H54 (cell line): ENCODE data around the gene PARVA.
A peak's percentile ranks its signal among the peaks of the same experiment; 100 is the strongest.

Source experiments
- DNase-seq: peaks from one replicate; pipeline ENCODE4 v3.0.0; 2011; ENCODE audit warnings: low spot score, mixed read lengths; ENCODE audit not compliant: insufficient read length
- FAIRE-seq: peaks from 3 replicates; lab custom pipeline; 2011; peaks lifted over from hg19 to GRCh38; lab: Jason Lieb, UNC
- POLR2A ChIP-seq: IDR thresholded peaks from 2 replicates; pipeline ENCODE4 v1.6.1; 2011; ENCODE audit warnings: low read depth, mild to moderate bottlenecking, low read length

Gene PARVA

DNA sequence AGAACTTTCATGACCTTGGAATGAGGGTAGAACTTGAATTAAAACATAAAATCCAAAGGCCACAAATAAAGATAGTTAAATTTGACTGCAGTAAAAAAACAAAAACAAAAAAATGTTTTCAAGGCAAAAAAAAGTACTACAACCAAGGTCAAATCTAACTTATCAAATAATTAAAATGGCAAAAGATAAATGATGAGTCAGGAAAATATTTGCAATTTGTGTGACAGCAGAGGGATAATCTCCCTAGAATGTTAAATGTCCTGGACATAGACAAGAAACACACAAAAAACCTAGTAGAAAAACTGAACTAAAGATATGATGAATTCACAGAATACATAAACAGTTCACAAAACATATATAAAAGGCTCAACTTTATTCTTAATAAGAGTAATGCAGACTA, 186.6 kb downstream of the PARVA start:
- FAIRE-seq (no peak), DNase-seq (no peak)
- TF ChIP-seq POLR2A = no peak

- TF ChIP-seq POLR2A = no peak
- no peak for DNase-seq
- FAIRE-seq = no peak
Observed at GRCh38 chr11:12565406-12565805, 188.0 kb downstream of the PARVA start.

DNA sequence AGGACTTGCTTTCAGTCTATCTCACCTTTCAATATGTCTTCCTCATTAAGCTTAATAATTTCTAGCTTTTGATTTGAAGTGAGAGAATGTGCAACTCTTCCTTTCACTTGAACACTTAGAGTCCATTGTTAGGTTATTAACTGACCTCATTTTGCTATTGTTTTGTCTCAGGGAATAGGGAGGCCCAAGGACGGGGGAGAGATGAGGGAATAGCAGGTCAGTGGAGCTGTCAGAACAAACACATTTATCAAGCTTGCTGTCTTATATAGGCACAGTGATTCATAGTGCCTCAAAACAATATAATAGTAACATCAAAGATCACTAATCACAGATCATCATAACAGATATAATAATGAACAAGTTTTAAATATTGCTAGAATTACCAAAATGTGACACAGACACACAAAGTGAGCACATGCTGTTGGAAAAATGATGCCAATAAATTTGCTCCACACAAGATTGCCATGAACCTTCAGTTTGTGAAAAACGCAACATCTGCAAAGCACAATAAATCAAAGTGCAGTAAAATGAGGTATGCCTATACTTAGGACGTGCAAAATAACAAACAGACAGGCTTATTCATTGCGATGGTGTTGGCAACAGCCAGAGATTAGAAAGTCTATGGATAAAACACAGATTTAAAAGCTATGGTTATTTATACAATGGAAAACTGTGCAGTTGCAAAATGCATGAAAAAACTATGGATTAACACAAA, 190.5 kb downstream of the PARVA start:
- FAIRE-seq = peak; percentile 50
- TF ChIP-seq POLR2A = no peak
- no peak for DNase-seq

DNA sequence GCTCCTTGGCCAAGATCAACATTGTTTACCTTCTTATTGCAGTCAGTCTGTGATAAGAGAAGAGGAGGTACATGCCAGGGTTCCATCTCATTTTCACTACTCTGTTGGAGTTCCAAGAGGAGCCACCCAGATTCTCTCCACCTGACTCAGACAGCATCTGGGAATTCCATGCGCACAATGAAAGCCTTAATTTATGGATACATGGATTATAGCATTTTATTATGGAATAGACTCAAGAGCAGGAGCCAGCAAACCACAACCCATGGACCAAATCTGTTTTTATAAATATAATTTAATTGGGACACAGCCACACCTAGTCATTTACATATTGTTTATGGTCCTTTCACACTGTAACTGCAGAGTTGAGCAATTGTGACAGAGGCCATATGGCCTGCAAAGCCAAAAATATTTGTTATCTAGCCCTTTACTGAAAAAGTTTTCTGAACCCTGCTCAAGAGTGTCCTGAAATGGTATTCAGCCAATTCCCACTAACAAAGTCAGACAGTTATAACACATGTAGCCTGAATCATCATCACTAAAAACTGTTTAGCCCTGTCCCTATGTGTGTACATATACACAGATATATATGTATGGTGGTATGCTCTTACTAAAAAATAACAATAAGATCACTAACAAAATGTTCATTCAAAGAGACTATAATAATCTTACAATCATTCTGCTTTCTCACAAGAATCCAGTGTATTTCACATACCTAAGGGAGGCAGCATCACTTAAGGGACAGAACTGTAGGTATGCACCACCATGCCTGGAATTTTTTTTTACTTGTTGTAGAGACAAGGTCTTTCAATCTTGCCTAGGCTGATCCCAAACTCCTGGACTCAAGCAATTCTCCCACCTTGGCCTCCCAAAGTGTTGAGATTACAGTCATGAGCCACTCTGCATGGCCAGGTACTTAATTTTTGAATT, 192.4 kb downstream of the PARVA start:
- peak; percentile 11 for FAIRE-seq

GRCh38 chr11:12573707-12574485, 196.5 kb downstream of the PARVA start:
- DNase-seq (no peak), FAIRE-seq (no peak)
- TF ChIP-seq POLR2A = no peak

More for the DNA sequence above, 192.4 kb downstream of the PARVA start:
- no peak for TF ChIP-seq POLR2A
- no peak for DNase-seq

DNA sequence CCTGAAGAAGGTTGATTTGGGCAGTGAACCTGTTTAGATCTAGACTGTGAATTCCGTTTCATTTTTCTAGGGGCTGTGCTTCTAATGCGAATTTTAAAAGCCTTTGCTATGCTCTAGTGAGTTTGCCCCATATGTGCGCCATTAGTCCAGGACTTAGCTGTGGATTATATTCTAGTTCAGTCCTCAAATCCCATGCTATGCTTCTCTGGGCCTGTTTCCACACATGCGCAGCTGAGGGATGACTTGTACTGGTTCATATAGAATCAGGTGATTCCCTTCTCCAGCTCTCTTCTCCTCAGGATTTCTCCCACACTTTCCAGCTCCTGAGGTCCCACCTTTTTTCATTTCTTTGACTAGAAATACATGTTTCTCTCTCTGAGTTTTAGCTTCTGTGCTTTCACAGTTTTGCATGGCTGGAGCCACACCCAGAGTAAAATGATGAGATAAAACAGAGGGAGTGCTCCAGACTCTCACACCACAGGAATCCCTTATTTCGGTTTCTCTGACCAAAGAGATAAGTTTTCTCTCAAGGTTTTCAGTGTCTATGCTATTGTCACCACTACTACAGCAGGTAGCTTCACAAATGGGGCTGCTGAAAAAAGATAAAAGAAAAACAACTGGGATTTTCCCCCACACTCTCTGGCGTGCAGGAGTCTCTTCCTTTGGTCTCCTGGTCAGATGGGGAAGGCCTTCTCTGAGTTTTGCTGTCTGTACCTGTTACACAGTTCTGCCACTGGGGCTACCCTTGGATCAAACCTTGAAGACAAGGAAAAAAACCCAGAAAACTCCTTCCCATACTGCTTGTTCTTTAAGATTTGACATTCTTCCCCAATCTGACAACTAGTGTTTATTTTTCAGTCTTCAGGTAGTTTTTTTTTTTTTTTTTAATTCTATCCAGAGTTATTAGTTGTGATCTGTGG, 200.6 kb downstream of the PARVA start:
- FAIRE-seq = peak; percentile 23

GRCh38 chr11:12581416-12581815, 204.0 kb downstream of the PARVA start:
- no peak for FAIRE-seq
- no peak for TF ChIP-seq POLR2A
- DNase-seq = no peak

More for the DNA sequence above, 200.6 kb downstream of the PARVA start:
- no peak for DNase-seq
- no peak for TF ChIP-seq POLR2A

- no peak for TF ChIP-seq POLR2A
- DNase-seq (peak; percentile 44), FAIRE-seq (peak; percentile 100)
Observed at GRCh38 chr11:12581923-12582322, 204.6 kb downstream of the PARVA start.
